Smooth muscle cell (in vitro differentiated cells): ENCODE data around the gene TAF15. TPM values are rescaled to one million over a fixed set of nuclear protein-coding genes. Genes with fewer than 3 reads are reported as not detected.

Experiments
- DNase-seq: peaks from one replicate; lab custom pipeline; 2025; ENCODE audit not compliant: unreplicated experiment; lab: John Stamatoyannopoulos, UW
- H2AFZ ChIP-seq: fragments of 200-600 bp; sonication (generic); 2 replicates; pipeline ENCODE4 v1.6.0; 2016; ENCODE audit warnings: antibody characterized with exemption, low read depth, mild to moderate bottlenecking
- H3F3A ChIP-seq: fragments of 200-600 bp; sonication (generic); 2 replicates; pipeline ENCODE4 v1.6.0; 2017; ENCODE audit warnings: antibody characterized with exemption, low read depth
- H3K27ac ChIP-seq: fragments of 200-600 bp; sonication (generic); 2 replicates; pipeline ENCODE4 v1.5.1; 2016; ENCODE audit warnings: low read depth, mild to moderate bottlenecking
- H3K27me3 ChIP-seq: fragments of 200-600 bp; sonication (generic); 2 replicates; pipeline ENCODE4 v1.6.1; 2016; ENCODE audit warnings: low read depth, mild to moderate bottlenecking
- H3K36me3 ChIP-seq: fragments of 200-600 bp; sonication (generic); 2 replicates; pipeline ENCODE4 v1.5.1; 2016; ENCODE audit warnings: low read depth
- H3K4me1 ChIP-seq: fragments of 200-600 bp; sonication (generic); 2 replicates; pipeline ENCODE4 v1.5.1; 2016; ENCODE audit warnings: low read depth
- H3K4me2 ChIP-seq: fragments of 200-600 bp; sonication (generic); 2 replicates; pipeline ENCODE4 v1.6.0; 2016; ENCODE audit warnings: mild to moderate bottlenecking
- H3K4me3 ChIP-seq: fragments of 200-600 bp; sonication (generic); 2 replicates; pipeline ENCODE4 v1.5.1; 2016; ENCODE audit warnings: mild to moderate bottlenecking
- H3K79me2 ChIP-seq: fragments of 200-600 bp; sonication (generic); 2 replicates; pipeline ENCODE4 v1.6.0; 2016; ENCODE audit warnings: low read depth, mild to moderate bottlenecking
- H3K9ac ChIP-seq: fragments of 200-600 bp; sonication (generic); 2 replicates; pipeline ENCODE4 v1.6.0; 2016; ENCODE audit warnings: low read depth
- H3K9me3 ChIP-seq: fragments of 200-600 bp; sonication (generic); replicated peaks from 2 replicates; pipeline ENCODE4 v1.5.1; 2016; ENCODE audit warnings: low read depth
- H4K20me1 ChIP-seq: fragments of 200-600 bp; sonication (generic); 2 replicates; pipeline ENCODE4 v1.6.0; 2016; ENCODE audit warnings: low read depth
- WGBS: methylation state at CpG from one replicate; pipeline ENCODE4 v1.1.7; 2016; ENCODE audit warnings: low lambda C conversion rate; 5-methylcytosine and 5-hydroxymethylcytosine counted together
- polyA plus RNA-seq: library from polyadenylated mRNA; unstranded; fragments of >200 nt; fragmentation: Nextera tagmentation; extraction: Ambion mirVana; gene quantifications from 2 replicates; pipeline ENCODE4 v1.2.1, GENCODE V29; 2016
- total RNA-seq: library from RNA; depleted of rRNA; stranded (reverse); fragments of >200 nt; gene quantifications from 2 replicates; pipeline ENCODE4 v1.2.3, GENCODE V29; 2014
- TF ChIP-seq, protein P1 (sequence below): fragments of 200-600 bp; sonication (generic); IDR thresholded peaks from 2 replicates; pipeline ENCODE4 v1.5.1; 2017; ENCODE audit warnings: borderline replicate concordance, mild to moderate bottlenecking, antibody characterized with exemption; ENCODE audit not compliant: insufficient read depth, poor library complexity, severe bottlenecking

TAF15 gene
- total and polyA plus RNA-seq, 2 experiments from 2014 or later, result 4.2 to 33.3 TPM

- Histone ChIP-seq H3F3A (peaks cover 18% of the 10 kb centered on the region), H3K4me2 (peak overlapping the region; percentile 24), H3K27ac (peak overlapping the region; percentile 44), H3K36me3 (no peaks in the 10 kb centered on the region), H3K4me1 (no peaks in the 10 kb centered on the region), H3K4me3 (no peak overlapping the region), H3K27me3 (no peaks in the 10 kb centered on the region), H3K9ac (no peak overlapping the region), H2AFZ (peak overlapping the region; percentile 41), H4K20me1 (no peaks in the 10 kb centered on the region), H3K9me3 (no peaks in the 10 kb centered on the region), H3K79me2 (no peaks in the 10 kb centered on the region)
- DNase-seq, result peak; percentile 69
- 34% methylated on average over 9 of the region's 9 CpGs for WGBS
- TF ChIP-seq, protein P1, sequence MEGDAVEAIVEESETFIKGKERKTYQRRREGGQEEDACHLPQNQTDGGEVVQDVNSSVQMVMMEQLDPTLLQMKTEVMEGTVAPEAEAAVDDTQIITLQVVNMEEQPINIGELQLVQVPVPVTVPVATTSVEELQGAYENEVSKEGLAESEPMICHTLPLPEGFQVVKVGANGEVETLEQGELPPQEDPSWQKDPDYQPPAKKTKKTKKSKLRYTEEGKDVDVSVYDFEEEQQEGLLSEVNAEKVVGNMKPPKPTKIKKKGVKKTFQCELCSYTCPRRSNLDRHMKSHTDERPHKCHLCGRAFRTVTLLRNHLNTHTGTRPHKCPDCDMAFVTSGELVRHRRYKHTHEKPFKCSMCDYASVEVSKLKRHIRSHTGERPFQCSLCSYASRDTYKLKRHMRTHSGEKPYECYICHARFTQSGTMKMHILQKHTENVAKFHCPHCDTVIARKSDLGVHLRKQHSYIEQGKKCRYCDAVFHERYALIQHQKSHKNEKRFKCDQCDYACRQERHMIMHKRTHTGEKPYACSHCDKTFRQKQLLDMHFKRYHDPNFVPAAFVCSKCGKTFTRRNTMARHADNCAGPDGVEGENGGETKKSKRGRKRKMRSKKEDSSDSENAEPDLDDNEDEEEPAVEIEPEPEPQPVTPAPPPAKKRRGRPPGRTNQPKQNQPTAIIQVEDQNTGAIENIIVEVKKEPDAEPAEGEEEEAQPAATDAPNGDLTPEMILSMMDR, result no peak
These were observed 7.6 kb upstream of the TAF15 start for GRCh38 chr17:35801583-35802224.

- peaks cover 7% of the 10 kb centered on the region for H3K4me1 ChIP-seq
- H3K9ac ChIP-seq, result no peak overlapping the region
- no peaks in the 10 kb centered on the region for H3K36me3 ChIP-seq
- H3F3A ChIP-seq, result peaks cover 32% of the 10 kb centered on the region
- TF ChIP-seq, protein P1, result peak; percentile 79
- H4K20me1 ChIP-seq, result peaks cover under 1% of the 10 kb centered on the region
- H3K79me2 ChIP-seq, result peaks cover 3% of the 10 kb centered on the region
- 62% methylated on average over 1 of the region's 1 CpG for WGBS
- H3K9me3 ChIP-seq, result no peaks in the 10 kb centered on the region
- no peaks in the 10 kb centered on the region for H3K27me3 ChIP-seq
- H3K4me3 ChIP-seq, result no peak overlapping the region
- no peak overlapping the region for H2AFZ ChIP-seq
- no peak overlapping the region for H3K27ac ChIP-seq
- no peak overlapping the region for H3K4me2 ChIP-seq
- no peak for DNase-seq
These were observed 4.6 kb upstream of the TAF15 start for GRCh38 chr17:35804658-35805192.

DNA sequence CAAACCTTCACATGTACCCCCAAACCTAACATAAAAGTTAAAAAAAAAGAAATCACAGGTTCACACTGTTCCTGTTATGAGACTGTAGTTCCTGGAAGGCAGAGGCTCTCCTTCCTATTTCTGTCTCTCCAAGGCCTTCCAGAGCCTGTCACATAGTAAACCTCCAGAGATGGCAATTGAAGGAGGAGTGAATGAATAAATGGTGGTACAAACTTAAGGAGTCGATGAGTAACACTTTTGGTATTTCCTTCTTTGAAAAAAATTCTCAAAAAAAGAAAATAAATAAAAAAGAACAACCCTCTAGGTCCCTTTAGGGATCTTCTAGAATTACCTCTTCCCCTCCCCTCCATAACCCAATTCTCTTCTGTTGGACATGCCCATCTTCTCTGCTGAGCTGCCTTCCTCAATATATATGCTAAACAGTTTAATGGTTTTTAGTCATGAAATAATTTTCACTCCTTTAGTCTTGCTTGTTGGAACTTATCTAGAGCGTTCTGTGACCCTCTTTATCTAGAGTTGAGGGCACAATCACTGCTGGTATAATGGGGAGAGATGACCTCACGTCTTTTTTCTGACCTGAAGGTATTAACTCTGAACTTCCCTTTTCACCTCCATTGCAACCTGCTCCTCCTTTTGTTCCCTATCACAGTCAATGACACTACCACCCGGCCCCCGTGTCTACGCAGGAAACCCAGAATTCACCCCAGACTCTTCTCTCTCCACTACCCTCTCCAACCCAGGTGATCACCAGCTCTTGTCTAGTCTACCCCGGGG, 1.7 kb upstream of the TAF15 start:
- H4K20me1 ChIP-seq, result peaks cover 28% of the 10 kb centered on the region
- peak overlapping the region; percentile 96 for H3K27ac ChIP-seq
- no peaks in the 10 kb centered on the region for H3K36me3 ChIP-seq
- no peak for DNase-seq
- H3K79me2 ChIP-seq, result peaks cover 32% of the 10 kb centered on the region
- WGBS, result 74% methylated on average over 7 of the region's 7 CpGs
- H3F3A ChIP-seq, result peaks cover 20% of the 10 kb centered on the region
- no peaks in the 10 kb centered on the region for H3K9me3 ChIP-seq
- TF ChIP-seq, protein P1, result no peak
- H3K9ac ChIP-seq, result peak overlapping the region; percentile 96
- no peak overlapping the region for H3K4me3 ChIP-seq
- peak overlapping the region; percentile 99 for H2AFZ ChIP-seq
- H3K4me2 ChIP-seq, result peak overlapping the region; percentile 88
- H3K4me1 ChIP-seq, result peaks cover 22% of the 10 kb centered on the region
- H3K27me3 ChIP-seq, result no peaks in the 10 kb centered on the region
